Endothelial cell (in vitro differentiated cells): ENCODE measurements around the gene SYNPO. TPM values are rescaled to one million over a fixed set of nuclear protein-coding genes. Genes with fewer than 3 reads are reported as not detected.

ENCODE experiments used
- DNase-seq: peaks from one replicate; pipeline ENCODE4 v3.0.0; 2021; ENCODE audit warnings: low spot score
- H3K27ac Mint-ChIP-seq: one replicate; pipeline ENCODE4 v1.8.0; 2021; ENCODE audit warnings: mixed read lengths, inconsistent platforms; ENCODE audit not compliant: unreplicated experiment
- H3K27me3 Mint-ChIP-seq: one replicate; pipeline ENCODE4 v1.8.0; 2021; ENCODE audit warnings: mild to moderate bottlenecking, moderate library complexity, mixed read lengths, inconsistent platforms; ENCODE audit not compliant: unreplicated experiment
- H3K36me3 Mint-ChIP-seq: one replicate; pipeline ENCODE4 v1.8.0; 2021; ENCODE audit warnings: mild to moderate bottlenecking, low read depth, mixed read lengths, inconsistent platforms; ENCODE audit not compliant: unreplicated experiment
- H3K4me1 Mint-ChIP-seq: one replicate; pipeline ENCODE4 v1.8.0; 2021; ENCODE audit warnings: mild to moderate bottlenecking, mixed read lengths, inconsistent platforms; ENCODE audit not compliant: unreplicated experiment
- H3K4me3 Mint-ChIP-seq: one replicate; pipeline ENCODE4 v1.8.0; 2021; ENCODE audit warnings: mild to moderate bottlenecking, mixed read lengths, inconsistent platforms; ENCODE audit not compliant: unreplicated experiment
- H3K9me3 Mint-ChIP-seq: one replicate; pipeline ENCODE4 v1.8.0; 2021; ENCODE audit warnings: mixed read lengths, inconsistent platforms; ENCODE audit not compliant: unreplicated experiment
- total RNA-seq: library from RNA; stranded (reverse); fragmentation: NEBNext Ultra II Directional; extraction: Animal tissue kit (Norgen Biotek cat#: 25700); gene quantifications from one replicate; pipeline ENCODE4 v1.2.1, GENCODE V29; 2021; ENCODE audit not compliant: unreplicated experiment
- TF ChIP-seq, protein P1 (sequence below): fragments of 200-600 bp; sonication (generic); IDR thresholded peaks from one replicate; pipeline ENCODE4 v1.5.0; 2021; ENCODE audit warnings: antibody characterized with exemption; ENCODE audit not compliant: unreplicated experiment

SYNPO gene
- total RNA-seq, 1 donor from 2014 or later = 94.3 TPM

GRCh38 chr5:150644058-150644457 is 3.6 kb downstream of the SYNPO start:
- DNase-seq = no peak
- Mint-ChIP-seq H3K36me3 (peaks cover 24% of the 10 kb centered on the region), H3K4me3 (no peak overlapping the region)

DNA sequence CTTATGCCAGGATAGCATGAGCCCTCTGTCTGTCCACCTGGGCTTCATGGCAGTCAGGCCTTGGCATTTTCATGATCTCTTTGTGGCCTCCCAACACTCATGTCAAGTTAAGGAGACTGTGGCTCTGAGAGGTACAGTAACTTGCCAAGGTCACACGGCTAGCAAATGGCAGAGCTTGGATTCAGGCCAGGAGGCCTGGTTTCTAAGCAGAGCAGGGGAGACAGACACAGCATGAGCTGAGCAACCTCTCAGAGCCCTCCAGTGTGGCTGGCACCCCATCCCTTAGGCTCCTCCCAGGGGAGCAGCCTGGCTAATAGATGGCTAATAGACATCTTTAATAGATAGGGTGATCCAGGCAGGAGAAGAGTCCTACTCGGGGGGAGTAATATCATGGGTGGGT is 4.1 kb downstream of the SYNPO start:
- DNase-seq = no peak
- Mint-ChIP-seq H3K27ac (no peak overlapping the region), H3K4me3 (no peak overlapping the region), H3K4me1 (peaks cover 17% of the 10 kb centered on the region), H3K36me3 (peaks cover 24% of the 10 kb centered on the region), H3K27me3 (peaks cover 15% of the 10 kb centered on the region), H3K9me3 (no peaks in the 10 kb centered on the region)
- TF ChIP-seq, protein P1, sequence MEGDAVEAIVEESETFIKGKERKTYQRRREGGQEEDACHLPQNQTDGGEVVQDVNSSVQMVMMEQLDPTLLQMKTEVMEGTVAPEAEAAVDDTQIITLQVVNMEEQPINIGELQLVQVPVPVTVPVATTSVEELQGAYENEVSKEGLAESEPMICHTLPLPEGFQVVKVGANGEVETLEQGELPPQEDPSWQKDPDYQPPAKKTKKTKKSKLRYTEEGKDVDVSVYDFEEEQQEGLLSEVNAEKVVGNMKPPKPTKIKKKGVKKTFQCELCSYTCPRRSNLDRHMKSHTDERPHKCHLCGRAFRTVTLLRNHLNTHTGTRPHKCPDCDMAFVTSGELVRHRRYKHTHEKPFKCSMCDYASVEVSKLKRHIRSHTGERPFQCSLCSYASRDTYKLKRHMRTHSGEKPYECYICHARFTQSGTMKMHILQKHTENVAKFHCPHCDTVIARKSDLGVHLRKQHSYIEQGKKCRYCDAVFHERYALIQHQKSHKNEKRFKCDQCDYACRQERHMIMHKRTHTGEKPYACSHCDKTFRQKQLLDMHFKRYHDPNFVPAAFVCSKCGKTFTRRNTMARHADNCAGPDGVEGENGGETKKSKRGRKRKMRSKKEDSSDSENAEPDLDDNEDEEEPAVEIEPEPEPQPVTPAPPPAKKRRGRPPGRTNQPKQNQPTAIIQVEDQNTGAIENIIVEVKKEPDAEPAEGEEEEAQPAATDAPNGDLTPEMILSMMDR = no peak

More at GRCh38 chr5:150644058-150644457, 3.6 kb downstream of the SYNPO start:
- Mint-ChIP-seq H3K27ac (no peak overlapping the region), H3K27me3 (peaks cover 15% of the 10 kb centered on the region), H3K9me3 (no peaks in the 10 kb centered on the region), H3K4me1 (peaks cover 17% of the 10 kb centered on the region)
- TF ChIP-seq, protein P1 = no peak

GRCh38 chr5:150645070-150645700 is 4.7 kb downstream of the SYNPO start:
- TF ChIP-seq, protein P1 = no peak
- no peak for DNase-seq
- Mint-ChIP-seq H3K4me3 (no peak overlapping the region), H3K27me3 (peaks cover 13% of the 10 kb centered on the region), H3K9me3 (no peaks in the 10 kb centered on the region), H3K27ac (no peak overlapping the region), H3K4me1 (peaks cover 13% of the 10 kb centered on the region), H3K36me3 (peaks cover 23% of the 10 kb centered on the region)

- H3K27ac Mint-ChIP-seq = peak overlapping the region; percentile 39
- TF ChIP-seq, protein P1 = no peak
- peaks cover 8% of the 10 kb centered on the region for H3K27me3 Mint-ChIP-seq
- no peaks in the 10 kb centered on the region for H3K9me3 Mint-ChIP-seq
- H3K36me3 Mint-ChIP-seq = peaks cover 18% of the 10 kb centered on the region
- DNase-seq = no peak
- H3K4me3 Mint-ChIP-seq = peak overlapping the region; percentile 72
- peaks cover 9% of the 10 kb centered on the region for H3K4me1 Mint-ChIP-seq
These were observed 7.1 kb downstream of the SYNPO start for GRCh38 chr5:150647275-150648251.
